Natural killer cell (primary cell): ENCODE measurements around the gene SOBP. TPM values are rescaled to one million over a fixed set of nuclear protein-coding genes. Genes with fewer than 3 reads are reported as not detected.
A peak's percentile ranks its signal among the peaks of the same experiment; 100 is the strongest.

Experiments used
- ATAC-seq, 3 donors: fragments of 150-1000 bp in 2 of 3; fragments of 200-7000 bp in 1 of 3; cut with Tn5 transposase; 1 replicate in 1 of 3; 2 replicates in 2 of 3; pipeline ENCODE4 v1.10.0; 2021; ENCODE audit warnings: mild to moderate bottlenecking in 2 of 3, moderate library complexity in 2 of 3
- DNase-seq, 2 donors: peaks; one replicate each; pipeline versions ENCODE4 v3.0.0 to v3.0.0-alpha.2; 2013 to 2021; ENCODE audit warnings: mixed read lengths in 1 of 2
- H3K27ac ChIP-seq: one replicate; pipeline ENCODE4 v1.5.1; 2013; ENCODE audit warnings: mild to moderate bottlenecking, low read length
- H3K27me3 ChIP-seq: one replicate; pipeline ENCODE4 v1.6.1; 2013; ENCODE audit warnings: low read length; ENCODE audit not compliant: control insufficient read depth, insufficient read depth
- H3K36me3 ChIP-seq: one replicate; pipeline ENCODE4 v1.6.1; 2013; ENCODE audit warnings: low read length; ENCODE audit not compliant: control insufficient read depth, insufficient read depth
- H3K4me1 ChIP-seq: one replicate; pipeline ENCODE4 v1.6.1; 2013; ENCODE audit warnings: low read length; ENCODE audit not compliant: control insufficient read depth, insufficient read depth
- H3K4me3 ChIP-seq: one replicate; pipeline ENCODE4 v1.5.1; 2013; ENCODE audit warnings: low read length
- H3K9me3 ChIP-seq: one replicate; pipeline ENCODE4 v1.6.1; 2013; ENCODE audit warnings: low read length; ENCODE audit not compliant: control insufficient read depth, insufficient read depth
- H3K27ac Mint-ChIP-seq, 2 donors: one replicate each; pipeline ENCODE4 v1.8.0; 2022; ENCODE audit warnings: mild to moderate bottlenecking in 2 of 2, mixed read lengths in 2 of 2, moderate library complexity in 1 of 2
- H3K27me3 Mint-ChIP-seq, 2 donors: one replicate each; pipeline ENCODE4 v1.8.0; 2022; ENCODE audit warnings: low read depth in 2 of 2, mixed read lengths in 2 of 2
- H3K36me3 Mint-ChIP-seq: one replicate; pipeline ENCODE4 v1.8.0; 2022; ENCODE audit warnings: mixed read lengths
- H3K4me1 Mint-ChIP-seq, 2 donors: one replicate each; pipeline ENCODE4 v1.8.0; 2022; ENCODE audit warnings: mixed read lengths in 2 of 2
- H3K4me3 Mint-ChIP-seq: one replicate; pipeline ENCODE4 v1.8.0; 2022; ENCODE audit warnings: mild to moderate bottlenecking, moderate library complexity, mixed read lengths
- H3K9me3 Mint-ChIP-seq, 2 donors: one replicate each; pipeline ENCODE4 v1.8.0; 2022; ENCODE audit warnings: mixed read lengths in 2 of 2
- WGBS: methylation state at CpG from one replicate; pipeline ENCODE4 v1.1.7; 2013; ENCODE audit warnings: missing lambda C conversion rate; ENCODE audit not compliant: insufficient coverage; 5-methylcytosine and 5-hydroxymethylcytosine counted together
- intact Hi-C: fragments of 100-400 bp; cut with micrococcal nuclease; formaldehyde crosslinking; loops from one replicate; pipeline ENCODE4 v1.14.2; 2022
- total RNA-seq, 4 donors: library from RNA; stranded (reverse); fragments of 120-200 nt in 1 of 4; gene quantifications; one replicate each; pipeline versions ENCODE4 v1.2.3 to v1.2.4, GENCODE V29; 2013 to 2022
- TF ChIP-seq, protein P1 (sequence below): fragments of 200-600 bp; IDR thresholded peaks from one replicate; pipeline ENCODE4 v1.8.0; 2022; ENCODE audit warnings: antibody characterized with exemption

The SOBP gene
- total RNA-seq, 3 donors from 2014 or later (not counting 1 experiment from before 2014, with no cell fraction given), result 0.16 TPM; not detected in 1

DNA sequence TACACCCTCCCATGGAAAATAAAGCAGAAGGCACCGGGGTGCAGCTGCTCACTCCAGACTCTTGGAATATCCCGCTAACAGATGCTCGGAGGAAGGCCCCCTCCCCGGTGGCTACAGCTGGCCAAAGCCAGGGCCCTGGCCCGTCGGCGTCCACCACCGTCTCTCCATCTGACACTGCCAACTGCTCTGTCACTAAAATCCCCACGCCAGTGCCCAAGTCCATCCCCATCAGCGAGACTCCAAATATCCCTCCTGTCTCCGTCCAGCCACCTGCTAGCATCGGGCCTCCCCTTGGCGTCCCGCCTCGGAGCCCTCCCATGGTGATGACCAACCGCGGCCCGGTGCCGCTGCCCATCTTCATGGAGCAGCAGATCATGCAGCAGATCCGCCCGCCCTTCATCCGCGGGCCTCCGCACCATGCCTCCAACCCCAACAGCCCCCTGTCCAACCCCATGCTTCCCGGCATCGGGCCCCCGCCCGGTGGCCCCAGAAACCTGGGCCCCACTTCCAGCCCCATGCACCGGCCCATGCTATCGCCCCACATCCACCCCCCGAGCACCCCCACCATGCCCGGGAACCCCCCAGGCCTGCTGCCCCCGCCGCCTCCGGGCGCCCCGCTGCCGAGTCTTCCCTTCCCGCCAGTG lies 143.9 kb downstream of the SOBP start:
- peaks cover 32% of the 10 kb centered on the region for H3K27me3 ChIP-seq
- WGBS, result 38% methylated on average over 37 of the region's 39 CpGs
- DNase-seq (no peak), ATAC-seq (no peak)
- no peaks in the 10 kb centered on the region for H3K9me3 ChIP-seq
- H3K4me1 ChIP-seq, result peaks cover 7% of the 10 kb centered on the region
- Mint-ChIP-seq H3K9me3 (no peaks in the 10 kb centered on the region), H3K27ac (no peak overlapping the region), H3K4me1 (peaks cover 0 to 4% of the 10 kb centered on the region in 2 donors), H3K4me3 (peak overlapping the region; percentile 65), H3K36me3 (peaks cover 6% of the 10 kb centered on the region), H3K27me3 (peaks cover 51 to 71% of the 10 kb centered on the region in 2 donors)
- H3K27ac ChIP-seq, result no peak overlapping the region
- TF ChIP-seq, protein P1, sequence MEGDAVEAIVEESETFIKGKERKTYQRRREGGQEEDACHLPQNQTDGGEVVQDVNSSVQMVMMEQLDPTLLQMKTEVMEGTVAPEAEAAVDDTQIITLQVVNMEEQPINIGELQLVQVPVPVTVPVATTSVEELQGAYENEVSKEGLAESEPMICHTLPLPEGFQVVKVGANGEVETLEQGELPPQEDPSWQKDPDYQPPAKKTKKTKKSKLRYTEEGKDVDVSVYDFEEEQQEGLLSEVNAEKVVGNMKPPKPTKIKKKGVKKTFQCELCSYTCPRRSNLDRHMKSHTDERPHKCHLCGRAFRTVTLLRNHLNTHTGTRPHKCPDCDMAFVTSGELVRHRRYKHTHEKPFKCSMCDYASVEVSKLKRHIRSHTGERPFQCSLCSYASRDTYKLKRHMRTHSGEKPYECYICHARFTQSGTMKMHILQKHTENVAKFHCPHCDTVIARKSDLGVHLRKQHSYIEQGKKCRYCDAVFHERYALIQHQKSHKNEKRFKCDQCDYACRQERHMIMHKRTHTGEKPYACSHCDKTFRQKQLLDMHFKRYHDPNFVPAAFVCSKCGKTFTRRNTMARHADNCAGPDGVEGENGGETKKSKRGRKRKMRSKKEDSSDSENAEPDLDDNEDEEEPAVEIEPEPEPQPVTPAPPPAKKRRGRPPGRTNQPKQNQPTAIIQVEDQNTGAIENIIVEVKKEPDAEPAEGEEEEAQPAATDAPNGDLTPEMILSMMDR, result no peak
- no peaks in the 10 kb centered on the region for H3K36me3 ChIP-seq
- H3K4me3 ChIP-seq, result no peak overlapping the region
- intact Hi-C loops, result no loop called here

DNA sequence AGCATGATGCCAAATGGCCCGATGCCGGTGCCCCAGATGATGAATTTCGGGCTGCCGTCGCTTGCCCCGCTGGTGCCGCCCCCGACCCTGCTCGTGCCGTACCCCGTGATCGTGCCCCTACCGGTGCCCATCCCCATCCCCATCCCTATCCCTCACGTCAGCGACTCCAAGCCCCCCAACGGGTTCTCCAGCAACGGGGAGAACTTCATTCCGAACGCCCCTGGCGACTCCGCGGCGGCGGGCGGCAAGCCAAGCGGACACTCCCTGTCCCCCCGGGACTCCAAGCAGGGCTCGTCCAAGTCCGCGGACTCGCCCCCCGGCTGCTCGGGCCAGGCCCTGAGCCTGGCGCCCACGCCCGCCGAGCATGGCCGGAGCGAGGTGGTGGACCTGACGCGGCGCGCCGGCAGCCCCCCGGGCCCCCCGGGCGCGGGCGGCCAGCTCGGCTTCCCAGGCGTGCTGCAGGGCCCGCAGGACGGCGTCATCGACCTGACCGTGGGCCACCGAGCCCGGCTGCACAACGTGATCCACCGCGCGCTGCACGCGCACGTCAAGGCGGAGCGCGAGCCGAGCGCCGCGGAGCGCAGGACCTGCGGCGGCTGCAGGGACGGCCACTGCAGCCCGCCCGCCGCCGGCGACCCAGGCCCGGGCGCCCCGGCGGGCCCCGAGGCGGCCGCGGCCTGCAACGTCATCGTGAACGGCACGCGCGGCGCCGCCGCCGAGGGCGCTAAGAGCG lies 144.6 kb downstream of the SOBP start:
- intact Hi-C loops, result no loop called here
- peaks cover 51 to 73% of the 10 kb centered on the region in 2 donors for H3K27me3 Mint-ChIP-seq
- Histone ChIP-seq H3K27me3 (peaks cover 32% of the 10 kb centered on the region), H3K4me3 (no peak overlapping the region), H3K36me3 (no peaks in the 10 kb centered on the region), H3K4me1 (peaks cover 7% of the 10 kb centered on the region), H3K9me3 (no peaks in the 10 kb centered on the region), H3K27ac (no peak overlapping the region)
- peak overlapping the region; percentile 65 for H3K4me3 Mint-ChIP-seq
- WGBS, result 4% methylated on average over 101 of the region's 101 CpGs
- H3K36me3 Mint-ChIP-seq, result peaks cover 6% of the 10 kb centered on the region
- ATAC-seq, result peak in 1 of 3 donors; percentile 65
- peaks cover 0 to 4% of the 10 kb centered on the region in 2 donors for H3K4me1 Mint-ChIP-seq
- DNase-seq, result peak in 1 of 2 donors; percentile 31
- no peaks in the 10 kb centered on the region for H3K9me3 Mint-ChIP-seq
- H3K27ac Mint-ChIP-seq, result no peak overlapping the region
- TF ChIP-seq, protein P1, result no peak

DNA sequence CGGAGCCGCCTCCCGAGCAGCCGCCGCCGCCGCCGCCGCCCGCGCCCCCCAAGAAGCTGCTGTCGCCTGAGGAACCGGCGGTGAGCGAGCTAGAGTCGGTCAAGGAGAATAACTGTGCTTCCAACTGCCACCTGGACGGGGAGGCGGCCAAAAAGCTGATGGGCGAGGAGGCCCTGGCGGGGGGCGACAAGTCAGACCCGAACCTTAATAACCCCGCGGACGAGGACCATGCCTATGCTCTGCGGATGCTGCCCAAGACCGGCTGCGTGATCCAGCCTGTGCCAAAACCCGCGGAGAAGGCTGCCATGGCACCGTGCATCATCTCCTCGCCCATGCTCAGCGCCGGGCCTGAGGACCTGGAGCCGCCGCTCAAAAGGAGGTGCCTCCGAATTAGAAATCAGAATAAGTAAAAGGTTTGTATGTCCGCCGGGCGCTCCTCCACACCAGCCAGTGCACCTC lies 145.2 kb downstream of the SOBP start:
- no peak for ATAC-seq
- no peaks in the 10 kb centered on the region for H3K9me3 Mint-ChIP-seq
- Histone ChIP-seq H3K27me3 (peaks cover 32% of the 10 kb centered on the region), H3K4me1 (peaks cover 7% of the 10 kb centered on the region), H3K27ac (no peak overlapping the region), H3K36me3 (no peaks in the 10 kb centered on the region), H3K4me3 (no peak overlapping the region), H3K9me3 (no peaks in the 10 kb centered on the region)
- intact Hi-C loops, result no loop called here
- H3K27ac Mint-ChIP-seq, result no peak overlapping the region
- peaks cover 56 to 73% of the 10 kb centered on the region in 2 donors for H3K27me3 Mint-ChIP-seq
- TF ChIP-seq, protein P1, result no peak
- WGBS, result 50% methylated on average over 39 of the region's 40 CpGs
- DNase-seq, result no peak
- peaks cover 0 to 4% of the 10 kb centered on the region in 2 donors for H3K4me1 Mint-ChIP-seq
- peaks cover 6% of the 10 kb centered on the region for H3K36me3 Mint-ChIP-seq
- H3K4me3 Mint-ChIP-seq, result peak overlapping the region; percentile 42
